ENCODE data around the gene SEPTIN6.

GRCh38 chrX:119698845-119699244 lies 5.9 kb upstream of the SEPTIN6 start:
- TF ChIP-seq ZBTB21 (tag by site-specific recombination; IDR thresholded peaks at IDR 0.05) (no peak), BCL11A (tag by site-specific recombination; IDR thresholded peaks at IDR 0.05; ENCODE audit: low read depth) (no peak), CTCF (tag by site-specific recombination; IDR thresholded peaks at IDR 0.05) (0 out of 2 replicates have a peak, but pooled peaks have one; percentile 47), ZNF629 (tag by site-specific recombination; IDR thresholded peaks at IDR 0.05) (no peak), ZEB2 (tag by site-specific recombination; IDR thresholded peaks at IDR 0.05) (no peak), ZNF776 (tag by site-specific recombination; IDR thresholded peaks at IDR 0.05; ENCODE audit: borderline replicate concordance) (no peak), ZNF184 (tag by site-specific recombination; IDR thresholded peaks at IDR 0.05) (no peak), ZNF133 (tag by site-specific recombination; IDR thresholded peaks at IDR 0.05) (no peak), PBX3 (CRISPR knock-in tag; IDR thresholded peaks at IDR 0.05) (no peak), ZNF24 (tag by site-specific recombination; IDR thresholded peaks at IDR 0.05) (no peak), ZFP41 (tag by site-specific recombination; IDR thresholded peaks at IDR 0.05; ENCODE audit: borderline replicate concordance) (no peak)
- TF ChIP-seq, protein P1, sequence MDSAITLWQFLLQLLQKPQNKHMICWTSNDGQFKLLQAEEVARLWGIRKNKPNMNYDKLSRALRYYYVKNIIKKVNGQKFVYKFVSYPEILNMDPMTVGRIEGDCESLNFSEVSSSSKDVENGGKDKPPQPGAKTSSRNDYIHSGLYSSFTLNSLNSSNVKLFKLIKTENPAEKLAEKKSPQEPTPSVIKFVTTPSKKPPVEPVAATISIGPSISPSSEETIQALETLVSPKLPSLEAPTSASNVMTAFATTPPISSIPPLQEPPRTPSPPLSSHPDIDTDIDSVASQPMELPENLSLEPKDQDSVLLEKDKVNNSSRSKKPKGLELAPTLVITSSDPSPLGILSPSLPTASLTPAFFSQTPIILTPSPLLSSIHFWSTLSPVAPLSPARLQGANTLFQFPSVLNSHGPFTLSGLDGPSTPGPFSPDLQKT (IDR thresholded peaks at IDR 0.05; ENCODE audit: borderline replicate concordance, low read depth, low read length) = no peak

All from HEK293 (cell line).